ENCODE measurements around the gene ARHGEF6.

Gene ARHGEF6

GRCh38 chrX:136745215-136746173 lies 35.2 kb downstream of the ARHGEF6 start:
- no peak for FAIRE-seq

GRCh38 chrX:136742721-136743379 lies 37.9 kb downstream of the ARHGEF6 start:
- FAIRE-seq, result no peak

- FAIRE-seq, result no peak
These were observed 42.5 kb downstream of the ARHGEF6 start for GRCh38 chrX:136738049-136738729.

- FAIRE-seq, result no peak
These were observed 44.0 kb downstream of the ARHGEF6 start for GRCh38 chrX:136736690-136737089.

GRCh38 chrX:136735601-136736000 lies 45.1 kb downstream of the ARHGEF6 start:
- no peak for FAIRE-seq

- no peak for FAIRE-seq
These were observed 47.1 kb downstream of the ARHGEF6 start for GRCh38 chrX:136733613-136734012.

- no peak for FAIRE-seq
These were observed 48.9 kb downstream of the ARHGEF6 start for GRCh38 chrX:136731798-136732197.

- FAIRE-seq, result no peak
These were observed 49.4 kb downstream of the ARHGEF6 start for GRCh38 chrX:136731207-136731782.

- FAIRE-seq, result no peak
These were observed 52.3 kb downstream of the ARHGEF6 start for GRCh38 chrX:136728393-136728792.

GRCh38 chrX:136725441-136726104 lies 55.2 kb downstream of the ARHGEF6 start:
- FAIRE-seq, result no peak

GRCh38 chrX:136718091-136718490 lies 62.6 kb downstream of the ARHGEF6 start:
- FAIRE-seq, result peak; percentile 3

GRCh38 chrX:136714626-136715599 lies 65.8 kb downstream of the ARHGEF6 start:
- FAIRE-seq, result no peak

- no peak for FAIRE-seq
These were observed 68.0 kb downstream of the ARHGEF6 start for GRCh38 chrX:136712650-136713310.

- FAIRE-seq, result no peak
These were observed 69.6 kb downstream of the ARHGEF6 start for GRCh38 chrX:136711147-136711546.

GRCh38 chrX:136710325-136710951 lies 70.3 kb downstream of the ARHGEF6 start:
- FAIRE-seq, result no peak

- FAIRE-seq, result peak; percentile 54
These were observed 72.4 kb downstream of the ARHGEF6 start for GRCh38 chrX:136708348-136708747.

- no peak for FAIRE-seq
These were observed 83.6 kb downstream of the ARHGEF6 start for GRCh38 chrX:136697156-136697555.

- peak; percentile 96 for FAIRE-seq
These were observed 86.2 kb downstream of the ARHGEF6 start for GRCh38 chrX:136694431-136695087.

GRCh38 chrX:136692271-136692670 lies 88.5 kb downstream of the ARHGEF6 start:
- no peak for FAIRE-seq

All from A204.1 (cell line).